ENCODE measurements around the gene YBEY.

GRCh38 chr21:46345861-46346260, 59.7 kb downstream of the YBEY start:
- TF ChIP-seq CTCF (conservative IDR thresholded peaks at IDR 0.05) = no peak
- TF ChIP-seq EZH2 (IDR thresholded peaks at IDR 0.05; ENCODE audit: low read depth) = no peak

Measured in PC-9 (cell line).